Measurements from ENCODE around the gene ABCA6. TPM values are rescaled to one million over a fixed set of nuclear protein-coding genes. Genes with fewer than 3 reads are reported as not detected.

ABCA6 gene
- total and polyA plus RNA-seq, 10 of the 15 experiments (the other 5 are each of a cell fraction or from before 2014, with no cell fraction given) = 6.8 to 36.9 (median 12.6) TPM

DNA sequence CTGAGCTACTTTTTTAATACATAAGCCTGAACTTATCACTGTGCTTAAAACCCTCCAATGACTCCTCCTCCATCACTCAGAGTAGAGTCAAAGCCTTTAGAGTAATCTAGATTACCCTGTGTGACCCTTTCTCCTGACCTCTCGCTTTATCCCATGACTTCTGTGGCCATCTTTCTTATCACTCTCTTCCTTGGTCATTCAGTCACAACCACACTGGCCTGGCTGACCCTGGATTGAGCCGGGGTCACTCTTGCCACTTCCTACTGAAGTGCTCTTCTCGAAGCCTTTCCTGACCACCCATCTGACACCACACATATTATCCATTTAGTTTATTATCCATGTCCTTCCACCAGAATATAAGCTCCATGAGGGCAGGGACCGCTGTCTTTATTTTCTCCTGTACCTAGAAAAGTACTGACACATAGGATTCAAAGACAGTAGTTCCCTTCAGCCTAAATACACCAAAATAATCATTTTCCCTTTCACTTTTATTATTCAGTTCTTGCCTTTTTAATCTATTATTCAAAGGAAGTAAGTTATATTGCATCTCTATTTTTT is 53.0 kb downstream of the ABCA6 start:
- Histone ChIP-seq H4K20me1 (ENCODE audit: control insufficient read depth, insufficient read depth) (no peaks in the 10 kb centered on the region), H3K9ac (ENCODE audit: control insufficient read depth, insufficient read depth, low read length) (no peak overlapping the region), H3K4me3 (no peak overlapping the region), H3K4me2 (ENCODE audit: control insufficient read depth, insufficient read depth) (no peak overlapping the region), H3K27ac (ENCODE audit: control insufficient read depth, insufficient read depth) (no peak overlapping the region), H3K27me3 (replicated peaks in 1 of 2; ENCODE audit: control insufficient read depth in 2 of 2, insufficient read depth in 2 of 2, low read length in 1 of 2) (no peaks in the 10 kb centered on the region), H3K79me2 (ENCODE audit: control insufficient read depth, insufficient read depth, low read length) (no peaks in the 10 kb centered on the region), H3K4me1 (ENCODE audit: control insufficient read depth, insufficient read depth, low read length) (no peaks in the 10 kb centered on the region), H3K36me3 (ENCODE audit: control insufficient read depth in 2 of 2, insufficient read depth in 2 of 2, low read length in 1 of 2) (0 out of 4 replicates have a peak, but pooled peaks cover 0 to 4% of the 10 kb centered on the region in 2 experiments), H3K9me3 (replicated peaks; ENCODE audit: control insufficient read depth, insufficient read depth, low read length) (no peaks in the 10 kb centered on the region; the same call in 2 of the 3 replicates), H2AFZ (ENCODE audit: control insufficient read depth, low read depth, low read length) (no peak overlapping the region)
- POLR2A ChIA-PET = no interaction called here
- DNase-seq (ENCODE audit: low read depth, low spot score) = no peak
- BruUV-seq (replicated peaks) = no TSS peak
- CTCF ChIA-PET = interaction anchor here (0.8 to 1.4 kb wide), 3 partner anchors 12 to 146 kb away, joined by 3 to 5 read pairs (median 3); no protein-coding TSS in a partner anchor
- WGBS (ENCODE audit: insufficient coverage, insufficient replicate concordance, low lambda C conversion rate, missing lambda C conversion rate) = 50% methylated on average over 4 of the region's 4 CpGs
- no peak for ATAC-seq
- TF ChIP-seq MTA2 (IDR thresholded peaks at IDR 0.05; ENCODE audit: low read depth) (no peak), MEF2A (IDR thresholded peaks at IDR 0.05; ENCODE audit: insufficient read depth, low read depth, low read length) (no peak), MEF2B (IDR thresholded peaks at IDR 0.05; ENCODE audit: partially characterized antibody, poor library complexity, severe bottlenecking) (no peak), HDGF (IDR thresholded peaks at IDR 0.05) (no peak), KLF5 (IDR thresholded peaks at IDR 0.05; ENCODE audit: partially characterized antibody) (no peak), ZNF217 (IDR thresholded peaks at IDR 0.05) (no peak), PAX5 (IDR thresholded peaks at IDR 0.05; ENCODE audit: borderline replicate concordance, low read depth, low read length) (no peak), CBX3 (IDR thresholded peaks at IDR 0.05; ENCODE audit: borderline replicate concordance, low read depth) (no peak), LARP7 (IDR thresholded peaks at IDR 0.05) (no peak), BACH1 (IDR thresholded peaks at IDR 0.05; ENCODE audit: borderline replicate concordance) (no peak), NFYA (IDR thresholded peaks at IDR 0.05; ENCODE audit: borderline replicate concordance, low read depth, low read length) (no peak)
- in situ Hi-C loops (cut with MboI) (no loop called here), intact Hi-C loops (cut with micrococcal nuclease; ENCODE audit: unreplicated experiment) (no loop called here)
- FAIRE-seq = no peak
- RAD21 ChIA-PET (ENCODE audit: unreplicated experiment) = no interaction called here
- SMC1A ChIA-PET (ENCODE audit: uncharacterized antibody, unreplicated experiment) = interaction anchor here (0.9 to 1.4 kb wide), 4 partner anchors 9 to 156 kb away, joined by 3 to 5 read pairs (median 3); partner anchors contain the start of gene ABCA6
